IMR-90 (cell line): Measurements from ENCODE around the gene ORC1. TPM values are rescaled to one million over a fixed set of nuclear protein-coding genes. Genes with fewer than 3 reads are reported as not detected.

Experiments
- ATAC-seq: fragments of 200-7000 bp; cut with Tn5 transposase; 2 replicates; pipeline ENCODE4 v1.9.1; 2020; ENCODE audit warnings: low read depth, mild to moderate bottlenecking, moderate library complexity
- BruUV-seq: library from RNA; stranded (reverse); fragments of 400-500 nt; replicated peaks from 2 replicates; lab custom pipeline; 2021; lab: Mats Ljungman, UMichigan
- CTCF ChIA-PET: fragments of 300-600 bp; formaldehyde crosslinking; extraction: SDS; loops from one replicate; lab custom pipeline; 2021; ENCODE audit warnings: antibody characterized with exemption; lab: Yijun Ruan, JAX
- POLR2A ChIA-PET: fragments of 300-600 bp; sonication (Branson Sonifier 250); formaldehyde crosslinking; loops from one replicate; lab custom pipeline; 2022; ENCODE audit warnings: antibody characterized with exemption; ENCODE audit not compliant: unreplicated experiment; lab: Charles Lee
- DNase-seq: peaks from one replicate; pipeline ENCODE4 v3.0.0; 2013
- H2AFZ ChIP-seq: replicated peaks from 2 replicates; pipeline ENCODE3; 2013; ENCODE audit warnings: low read length, mild to moderate bottlenecking; ENCODE audit not compliant: poor library complexity
- H2AK5ac ChIP-seq: 2 replicates; pipeline ENCODE4 v1.6.1; 2013; ENCODE audit warnings: low read depth, low read length, inconsistent platforms
- H2AK9ac ChIP-seq: replicated peaks from 2 replicates; pipeline ENCODE3; 2013; ENCODE audit warnings: mild to moderate bottlenecking, low read depth, low read length, moderate library complexity; ENCODE audit not compliant: poor library complexity
- H2BK120ac ChIP-seq: 2 replicates; pipeline ENCODE4 v1.6.1; 2013; ENCODE audit warnings: low read depth, low read length, inconsistent platforms
- H2BK15ac ChIP-seq: 3 replicates; pipeline ENCODE4 v1.6.1; 2013; ENCODE audit warnings: low read depth, low read length, inconsistent platforms
- H2BK20ac ChIP-seq: 2 replicates; pipeline ENCODE4 v1.6.1; 2013; ENCODE audit warnings: low read depth, mild to moderate bottlenecking, inconsistent platforms, low read length, moderate library complexity
- H2BK5ac ChIP-seq: 2 replicates; pipeline ENCODE4 v1.6.1; 2013; ENCODE audit warnings: mild to moderate bottlenecking, low read depth, low read length, inconsistent platforms; ENCODE audit not compliant: poor library complexity, severe bottlenecking
- H3K14ac ChIP-seq: replicated peaks from 2 replicates; pipeline ENCODE4 v1.6.1; 2013; ENCODE audit warnings: low read depth, low read length, inconsistent platforms
- H3K18ac ChIP-seq: 2 replicates; pipeline ENCODE4 v1.6.1; 2013; ENCODE audit warnings: low read depth, low read length, control low read depth
- H3K23ac ChIP-seq: 2 replicates; pipeline ENCODE4 v1.6.1; 2013; ENCODE audit warnings: low read depth, low read length, inconsistent platforms
- H3K27ac ChIP-seq: 2 replicates; pipeline ENCODE4 v1.5.1; 2013; ENCODE audit warnings: mild to moderate bottlenecking, control low read depth, low read length; ENCODE audit not compliant: insufficient read depth
- H3K27me3 ChIP-seq: 2 replicates; pipeline ENCODE4 v1.6.1; 2013; ENCODE audit warnings: low read length; ENCODE audit not compliant: control insufficient read depth, insufficient read depth
- H3K36me3 ChIP-seq: 2 replicates; pipeline ENCODE4 v1.6.1; 2013; ENCODE audit warnings: low read length, mixed read lengths; ENCODE audit not compliant: control insufficient read depth, insufficient read depth
- H3K4ac ChIP-seq: 2 replicates; pipeline ENCODE4 v1.6.1; 2013; ENCODE audit warnings: low read depth, low read length, inconsistent platforms
- H3K4me1 ChIP-seq: 2 replicates; pipeline ENCODE4 v1.6.1; 2013; ENCODE audit warnings: low read length, mixed read lengths; ENCODE audit not compliant: control insufficient read depth, insufficient read depth
- H3K4me2 ChIP-seq: 2 replicates; pipeline ENCODE4 v1.6.1; 2013; ENCODE audit warnings: low read depth, mild to moderate bottlenecking, control low read depth, low read length, moderate library complexity
- H3K4me3 ChIP-seq: 2 replicates; pipeline ENCODE4 v1.5.1; 2013; ENCODE audit warnings: low read depth, mild to moderate bottlenecking, control low read depth, low read length, moderate library complexity; ENCODE audit not compliant: insufficient read depth
- H3K56ac ChIP-seq: 2 replicates; pipeline ENCODE4 v1.6.1; 2013; ENCODE audit warnings: low read length, inconsistent platforms; ENCODE audit not compliant: insufficient read depth; ENCODE audit errors: extremely low read depth
- H3K79me1 ChIP-seq, 2 experiments: 2 replicates each; pipeline ENCODE4 v1.6.1; 2013; ENCODE audit warnings: low read length in 2 of 2, inconsistent platforms in 1 of 2, low read depth in 1 of 2
- H3K9ac ChIP-seq: 2 replicates; pipeline ENCODE4 v1.6.1; 2013; ENCODE audit warnings: low read depth, low read length, control low read depth
- H3K9me1 ChIP-seq: 2 replicates; pipeline ENCODE4 v1.6.1; 2013; ENCODE audit warnings: low read length, inconsistent platforms; ENCODE audit not compliant: insufficient read depth
- H3K9me3 ChIP-seq: 2 replicates; pipeline ENCODE4 v1.6.1; 2013; ENCODE audit warnings: low read length; ENCODE audit not compliant: control insufficient read depth, insufficient read depth
- H4K20me1 ChIP-seq: 2 replicates; pipeline ENCODE4 v1.6.1; 2013; ENCODE audit warnings: low read length, inconsistent platforms; ENCODE audit not compliant: insufficient read depth
- H4K5ac ChIP-seq: 2 replicates; pipeline ENCODE4 v1.6.1; 2013; ENCODE audit warnings: mild to moderate bottlenecking, low read depth, low read length, control low read depth
- H4K8ac ChIP-seq, 2 experiments: 2 replicates each; pipeline ENCODE4 v1.6.1; 2013; ENCODE audit warnings: low read depth in 2 of 2, low read length in 2 of 2, control low read depth in 1 of 2, inconsistent platforms in 1 of 2
- H4K91ac ChIP-seq: 2 replicates; pipeline ENCODE4 v1.6.1; 2013; ENCODE audit warnings: low read depth, low read length, inconsistent platforms; ENCODE audit not compliant: insufficient read depth
- BHLHE40 ChIP-seq: fragments of 150-350 bp; IDR thresholded peaks from 2 replicates; pipeline ENCODE4 v1.6.1; 2016; ENCODE audit warnings: mild to moderate bottlenecking, low read depth, low read length
- CEBPB ChIP-seq: IDR thresholded peaks from 2 replicates; pipeline ENCODE4 v1.6.1; 2012; ENCODE audit warnings: low read depth, low read length, improper control_type of control experiment
- CHD1 ChIP-seq: IDR thresholded peaks from 2 replicates; pipeline ENCODE4 v1.6.1; 2012; ENCODE audit warnings: low read depth, low read length, improper control_type of control experiment
- ELK1 ChIP-seq: fragments of 150-350 bp; IDR thresholded peaks from 2 replicates; pipeline ENCODE4 v1.6.1; 2016; ENCODE audit warnings: low read depth, mild to moderate bottlenecking, low read length, moderate library complexity, borderline replicate concordance
- FOS ChIP-seq: fragments of 150-350 bp; IDR thresholded peaks from 2 replicates; pipeline ENCODE4 v1.6.1; 2016; ENCODE audit warnings: low read depth, low read length
- NFE2L2 ChIP-seq: fragments of 150-350 bp; IDR thresholded peaks from 2 replicates; pipeline ENCODE4 v1.6.1; 2016; ENCODE audit warnings: low read depth, mild to moderate bottlenecking, low read length
- POLR2A ChIP-seq: IDR thresholded peaks from 2 replicates; pipeline ENCODE4 v1.6.1; 2012; ENCODE audit warnings: mild to moderate bottlenecking, low read depth, low read length
- RAD21 ChIP-seq: IDR thresholded peaks from 2 replicates; pipeline ENCODE4 v1.6.1; 2012; ENCODE audit warnings: low read length, improper control_type of control experiment
- RCOR1 ChIP-seq: IDR thresholded peaks from 2 replicates; pipeline ENCODE4 v1.6.1; 2012; ENCODE audit warnings: mild to moderate bottlenecking, low read length, improper control_type of control experiment; ENCODE audit not compliant: insufficient replicate concordance
- RFX5 ChIP-seq: IDR thresholded peaks from 2 replicates; pipeline ENCODE4 v1.8.0; 2012; ENCODE audit warnings: low read depth, mild to moderate bottlenecking, low read length, moderate library complexity
- SMC3 ChIP-seq: fragments of 150-350 bp; IDR thresholded peaks from 2 replicates; pipeline ENCODE4 v1.6.1; 2016; ENCODE audit warnings: low read depth, mild to moderate bottlenecking, antibody characterized with exemption, low read length, moderate library complexity
- USF2 ChIP-seq: fragments of 150-350 bp; IDR thresholded peaks from 2 replicates; pipeline ENCODE4 v1.6.1; 2017; ENCODE audit warnings: mild to moderate bottlenecking, antibody characterized with exemption, low read length, low read depth
- WGBS, 2 experiments: methylation state at CpG; one replicate each; pipeline versions ENCODE4 v1.1.5 to v1.1.7; 2013; ENCODE audit warnings: missing lambda C conversion rate in 2 of 2; ENCODE audit not compliant: insufficient read length in 1 of 2; ENCODE audit errors: extremely low coverage in 2 of 2; 5-methylcytosine and 5-hydroxymethylcytosine counted together
- dilution Hi-C: fragments of 300-500 bp; cut with HindIII; formaldehyde crosslinking; loops from one replicate; pipeline ENCODE4 v1.14.3; 2018; ENCODE audit warnings: low sequenced_read_pairs; ENCODE audit not compliant: unreplicated experiment
- in situ Hi-C: fragments of 300-500 bp; cut with MboI; formaldehyde crosslinking; loops from 3 replicates; pipeline ENCODE4 v1.14.3; 2019; ENCODE audit warnings: low sequenced_read_pairs, inconsistent platforms, mixed read lengths
- intact Hi-C: fragments of 100-400 bp; cut with micrococcal nuclease; formaldehyde crosslinking; loops from 2 replicates; pipeline ENCODE4 v1.10.0; 2022
- polyA plus RNA-seq, 3 experiments: library from polyadenylated mRNA; depleted of rRNA; stranded (reverse); fragments of >200 nt; gene quantifications; 2 replicates each; pipeline ENCODE4 v1.2.3, GENCODE V29; 2012; ENCODE audit warnings: low replicate concordance in 1 of 3
- total RNA-seq: library from RNA; depleted of rRNA; stranded (reverse); fragments of >200 nt; gene quantifications from 2 replicates; pipeline ENCODE4 v1.2.3, GENCODE V29; 2012

Gene ORC1
- total and polyA plus RNA-seq, 2 of the 4 experiments (the other 2 are of a cell fraction): 6.3 to 10.6 TPM

- TF ChIP-seq USF2 (peak; percentile 45), RCOR1 (no peak), SMC3 (peak; percentile 52)
Measured at GRCh38 chr1:52404116-52404974, at the start of gene ORC1, which contains the start of gene PRPF38A (continued).

- in situ Hi-C loops (no loop called here), intact Hi-C loops (no loop called here), dilution Hi-C loops (no loop called here)
- H2AFZ ChIP-seq: no peak overlapping the region
- ChIA-PET CTCF (interaction anchor here (0.6 kb wide), 1 partner anchor 31 kb away, joined by 7 read pairs; no protein-coding TSS in a partner anchor), POLR2A (no interaction called here)
- no peak overlapping the region for H3K56ac ChIP-seq
- H2BK120ac ChIP-seq: no peak overlapping the region
- no peak overlapping the region for H3K18ac ChIP-seq
- H2BK15ac ChIP-seq: no peak overlapping the region
- H3K9me3 ChIP-seq: no peaks in the 10 kb centered on the region
- H4K5ac ChIP-seq: no peak overlapping the region
- H3K27me3 ChIP-seq: no peaks in the 10 kb centered on the region
- no peak for DNase-seq
- no peaks in the 10 kb centered on the region for H3K9me1 ChIP-seq
- TF ChIP-seq USF2 (no peak), ELK1 (no peak), RFX5 (no peak), BHLHE40 (no peak), POLR2A (no peak), RAD21 (no peak), FOS (no peak), SMC3 (no peak), RCOR1 (no peak), NFE2L2 (no peak), CHD1 (no peak), CEBPB (no peak)
- no peak overlapping the region for H2BK20ac ChIP-seq
- no peak overlapping the region for H4K8ac ChIP-seq
- H2AK9ac ChIP-seq: no peak overlapping the region
- peaks cover 15% of the 10 kb centered on the region for H3K36me3 ChIP-seq
- no peak overlapping the region for H3K4me3 ChIP-seq
- no peaks in the 10 kb centered on the region; a peak in 1 of 4 replicates for H3K79me1 ChIP-seq
- no peak overlapping the region for H3K4me2 ChIP-seq
- no peaks in the 10 kb centered on the region for H4K20me1 ChIP-seq
- H2BK5ac ChIP-seq: no peak overlapping the region
- H3K4ac ChIP-seq: no peak overlapping the region
- no peak overlapping the region for H3K14ac ChIP-seq
- no peak overlapping the region for H3K23ac ChIP-seq
- BruUV-seq: no TSS peak
- WGBS, 2 experiments: no CpG with 5 or more reads among the region's 2 CpGs
- no peak for ATAC-seq
- H3K9ac ChIP-seq: no peak overlapping the region
- H4K91ac ChIP-seq: no peak overlapping the region
- H3K27ac ChIP-seq: no peak overlapping the region
- no peaks in the 10 kb centered on the region for H3K4me1 ChIP-seq
- H2AK5ac ChIP-seq: no peak overlapping the region
Measured at GRCh38 chr1:52444463-52444862, 40.2 kb upstream of the ORC1 start.
